Measurements from ENCODE around the gene SLC25A15.
A peak's percentile ranks its signal among the peaks of the same experiment; 100 is the strongest.

Gene SLC25A15

GRCh38 chr13:40789275-40790153 lies at the start of gene SLC25A15:
Gene SLC25A15, plus strand, starts transcription at chr13:40789611. Its CDS starts 3,616 bp downstream, at chr13:40793227.
- Histone ChIP-seq H3K4me1 (ENCODE audit: insufficient read depth, low read length) (no peaks in the 10 kb centered on the region), H2AFZ (ENCODE audit: low read depth, low read length) (peak within 1 kb of the TSS; percentile 98), H3K27me3 (ENCODE audit: insufficient read depth, low read length) (no peaks in the 10 kb centered on the region), H3K36me3 (ENCODE audit: insufficient read depth, low read length) (peaks cover 5% of the 10 kb centered on the region), H3K4me3 (ENCODE audit: low read length) (peak within 1 kb of the TSS; percentile 93), H3K9me3 (ENCODE audit: low read length) (no peaks in the 10 kb centered on the region)

GRCh38 chr13:40749327-40749726 lies 40.1 kb upstream of the SLC25A15 start:
- no peaks in the 10 kb centered on the region for H3K27me3 ChIP-seq (ENCODE audit: insufficient read depth, low read length)
- H3K9me3 ChIP-seq (ENCODE audit: low read length), result no peaks in the 10 kb centered on the region

GRCh38 chr13:40755082-40755700 lies 34.2 kb upstream of the SLC25A15 start:
- H3K36me3 ChIP-seq (ENCODE audit: insufficient read depth, low read length), result peaks cover 41% of the 10 kb centered on the region
- H3K9me3 ChIP-seq (ENCODE audit: low read length), result no peaks in the 10 kb centered on the region
- H3K4me1 ChIP-seq (ENCODE audit: insufficient read depth, low read length), result no peaks in the 10 kb centered on the region
- H3K4me3 ChIP-seq (ENCODE audit: low read length), result no peak overlapping the region
- H3K27me3 ChIP-seq (ENCODE audit: insufficient read depth, low read length), result no peaks in the 10 kb centered on the region
- H2AFZ ChIP-seq (ENCODE audit: low read depth, low read length), result no peak overlapping the region

More at GRCh38 chr13:40749327-40749726, 40.1 kb upstream of the SLC25A15 start:
- Histone ChIP-seq H3K36me3 (ENCODE audit: insufficient read depth, low read length) (peaks cover 48% of the 10 kb centered on the region), H3K4me1 (ENCODE audit: insufficient read depth, low read length) (no peaks in the 10 kb centered on the region), H2AFZ (ENCODE audit: low read depth, low read length) (no peak overlapping the region), H3K4me3 (ENCODE audit: low read length) (no peak overlapping the region)

GRCh38 chr13:40756042-40756441 lies 33.4 kb upstream of the SLC25A15 start:
- no peak overlapping the region for H3K4me3 ChIP-seq (ENCODE audit: low read length)
- peaks cover 43% of the 10 kb centered on the region for H3K36me3 ChIP-seq (ENCODE audit: insufficient read depth, low read length)
- H2AFZ ChIP-seq (ENCODE audit: low read depth, low read length), result no peak overlapping the region
- H3K4me1 ChIP-seq (ENCODE audit: insufficient read depth, low read length), result no peaks in the 10 kb centered on the region
- H3K27me3 ChIP-seq (ENCODE audit: insufficient read depth, low read length), result no peaks in the 10 kb centered on the region
- no peaks in the 10 kb centered on the region for H3K9me3 ChIP-seq (ENCODE audit: low read length)

- Histone ChIP-seq H3K27me3 (ENCODE audit: insufficient read depth, low read length) (no peaks in the 10 kb centered on the region), H3K36me3 (ENCODE audit: insufficient read depth, low read length) (peaks cover 37% of the 10 kb centered on the region), H3K4me3 (ENCODE audit: low read length) (no peak overlapping the region), H3K4me1 (ENCODE audit: insufficient read depth, low read length) (no peaks in the 10 kb centered on the region), H2AFZ (ENCODE audit: low read depth, low read length) (no peak overlapping the region), H3K9me3 (ENCODE audit: low read length) (no peaks in the 10 kb centered on the region)
These were observed 30.6 kb upstream of the SLC25A15 start for GRCh38 chr13:40758811-40759210.

GRCh38 chr13:40762849-40763248 lies 26.6 kb upstream of the SLC25A15 start:
- Histone ChIP-seq H3K36me3 (ENCODE audit: insufficient read depth, low read length) (peaks cover 48% of the 10 kb centered on the region), H3K4me3 (ENCODE audit: low read length) (no peak overlapping the region), H3K27me3 (ENCODE audit: insufficient read depth, low read length) (no peaks in the 10 kb centered on the region), H3K9me3 (ENCODE audit: low read length) (no peaks in the 10 kb centered on the region), H3K4me1 (ENCODE audit: insufficient read depth, low read length) (peaks cover 5% of the 10 kb centered on the region), H2AFZ (ENCODE audit: low read depth, low read length) (no peak overlapping the region)

GRCh38 chr13:40764587-40765403 lies 24.6 kb upstream of the SLC25A15 start:
- peaks cover 8% of the 10 kb centered on the region for H3K4me1 ChIP-seq (ENCODE audit: insufficient read depth, low read length)

GRCh38 chr13:40765602-40766001 lies 23.8 kb upstream of the SLC25A15 start:
- no peak overlapping the region for H3K4me3 ChIP-seq (ENCODE audit: low read length)
- peaks cover 40% of the 10 kb centered on the region for H3K36me3 ChIP-seq (ENCODE audit: insufficient read depth, low read length)
- H3K9me3 ChIP-seq (ENCODE audit: low read length), result no peaks in the 10 kb centered on the region
- peaks cover 15% of the 10 kb centered on the region for H3K4me1 ChIP-seq (ENCODE audit: insufficient read depth, low read length)
- H2AFZ ChIP-seq (ENCODE audit: low read depth, low read length), result no peak overlapping the region
- H3K27me3 ChIP-seq (ENCODE audit: insufficient read depth, low read length), result no peaks in the 10 kb centered on the region

More at GRCh38 chr13:40764587-40765403, 24.6 kb upstream of the SLC25A15 start:
- H3K4me3 ChIP-seq (ENCODE audit: low read length), result no peak overlapping the region
- H2AFZ ChIP-seq (ENCODE audit: low read depth, low read length), result no peak overlapping the region
- H3K36me3 ChIP-seq (ENCODE audit: insufficient read depth, low read length), result peaks cover 44% of the 10 kb centered on the region
- H3K9me3 ChIP-seq (ENCODE audit: low read length), result no peaks in the 10 kb centered on the region
- no peaks in the 10 kb centered on the region for H3K27me3 ChIP-seq (ENCODE audit: insufficient read depth, low read length)

- H2AFZ ChIP-seq (ENCODE audit: low read depth, low read length), result no peak overlapping the region
- peaks cover 17% of the 10 kb centered on the region for H3K36me3 ChIP-seq (ENCODE audit: insufficient read depth, low read length)
- no peaks in the 10 kb centered on the region for H3K27me3 ChIP-seq (ENCODE audit: insufficient read depth, low read length)
- H3K4me1 ChIP-seq (ENCODE audit: insufficient read depth, low read length), result peaks cover 10% of the 10 kb centered on the region
- H3K4me3 ChIP-seq (ENCODE audit: low read length), result peak overlapping the region; percentile 71
- H3K9me3 ChIP-seq (ENCODE audit: low read length), result no peaks in the 10 kb centered on the region
These were observed 19.4 kb upstream of the SLC25A15 start for GRCh38 chr13:40769970-40770369.

- Histone ChIP-seq H3K36me3 (ENCODE audit: insufficient read depth, low read length) (peaks cover 12% of the 10 kb centered on the region), H3K4me3 (ENCODE audit: low read length) (peak overlapping the region; percentile 71), H3K27me3 (ENCODE audit: insufficient read depth, low read length) (no peaks in the 10 kb centered on the region), H2AFZ (ENCODE audit: low read depth, low read length) (peak overlapping the region; percentile 83), H3K4me1 (ENCODE audit: insufficient read depth, low read length) (peaks cover 10% of the 10 kb centered on the region), H3K9me3 (ENCODE audit: low read length) (no peaks in the 10 kb centered on the region)
These were observed 18.8 kb upstream of the SLC25A15 start for GRCh38 chr13:40770609-40770933.

- no peaks in the 10 kb centered on the region for H3K9me3 ChIP-seq (ENCODE audit: low read length)
- H3K27me3 ChIP-seq (ENCODE audit: insufficient read depth, low read length), result no peaks in the 10 kb centered on the region
- peak within 1 kb of the TSS; percentile 83 for H2AFZ ChIP-seq (ENCODE audit: low read depth, low read length)
- peaks cover 10% of the 10 kb centered on the region for H3K36me3 ChIP-seq (ENCODE audit: insufficient read depth, low read length)
- peaks cover 10% of the 10 kb centered on the region for H3K4me1 ChIP-seq (ENCODE audit: insufficient read depth, low read length)
- peak within 1 kb of the TSS; percentile 71 for H3K4me3 ChIP-seq (ENCODE audit: low read length)
These were observed 18.3 kb upstream of the SLC25A15 start, which contains the start of gene MRPS31 for GRCh38 chr13:40770934-40771618. Gene MRPS31, minus strand, starts transcription at chr13:40771190. Its CDS starts 54 bp downstream, at chr13:40771136.

- Histone ChIP-seq H3K36me3 (ENCODE audit: insufficient read depth, low read length) (peaks cover 4% of the 10 kb centered on the region), H3K9me3 (ENCODE audit: low read length) (no peaks in the 10 kb centered on the region), H3K27me3 (ENCODE audit: insufficient read depth, low read length) (no peaks in the 10 kb centered on the region), H2AFZ (ENCODE audit: low read depth, low read length) (no peak overlapping the region), H3K4me1 (ENCODE audit: insufficient read depth, low read length) (peaks cover 12% of the 10 kb centered on the region), H3K4me3 (ENCODE audit: low read length) (no peak overlapping the region)
These were observed 16.5 kb upstream of the SLC25A15 start for GRCh38 chr13:40772765-40773473.

Measured in neuron (in vitro differentiated cells).